Stimulated activated CD4-positive, alpha-beta T cell treated with anti-CD3 and anti-CD28 coated beads, Interleukin-12 subunit alpha, Interleukin-12 subunit beta, amount 100 ng/mL, for 48 hours (primary cell): Measurements from ENCODE around the gene CNDP2.

Experiments
- DNase-seq, 3 donors: peaks; one replicate each; pipeline ENCODE4 v3.0.0-alpha.2; 2020; ENCODE audit warnings: low read depth in 2 of 3, low spot score in 1 of 3

The CNDP2 gene

DNA sequence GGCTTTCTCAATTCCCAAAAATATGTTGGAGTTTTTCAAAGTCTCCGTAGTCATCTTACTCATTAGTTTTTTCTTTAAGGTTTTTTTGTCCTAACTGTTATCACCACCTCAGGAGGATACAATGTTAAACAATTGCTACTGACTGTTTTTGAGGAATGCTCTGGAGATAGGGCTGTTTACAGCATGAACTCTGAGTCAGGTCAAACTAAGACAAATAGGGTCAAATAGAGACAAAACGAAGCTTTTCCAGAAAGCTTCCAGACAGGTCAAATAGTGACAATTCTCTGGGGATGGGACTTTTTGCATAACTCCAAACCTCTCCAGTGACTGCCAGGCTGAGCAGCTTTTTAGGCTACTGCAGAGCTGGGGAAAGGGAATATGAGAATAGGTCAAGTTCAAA lies 23.9 kb upstream of the CNDP2 start:
- DNase-seq = no peak

DNA sequence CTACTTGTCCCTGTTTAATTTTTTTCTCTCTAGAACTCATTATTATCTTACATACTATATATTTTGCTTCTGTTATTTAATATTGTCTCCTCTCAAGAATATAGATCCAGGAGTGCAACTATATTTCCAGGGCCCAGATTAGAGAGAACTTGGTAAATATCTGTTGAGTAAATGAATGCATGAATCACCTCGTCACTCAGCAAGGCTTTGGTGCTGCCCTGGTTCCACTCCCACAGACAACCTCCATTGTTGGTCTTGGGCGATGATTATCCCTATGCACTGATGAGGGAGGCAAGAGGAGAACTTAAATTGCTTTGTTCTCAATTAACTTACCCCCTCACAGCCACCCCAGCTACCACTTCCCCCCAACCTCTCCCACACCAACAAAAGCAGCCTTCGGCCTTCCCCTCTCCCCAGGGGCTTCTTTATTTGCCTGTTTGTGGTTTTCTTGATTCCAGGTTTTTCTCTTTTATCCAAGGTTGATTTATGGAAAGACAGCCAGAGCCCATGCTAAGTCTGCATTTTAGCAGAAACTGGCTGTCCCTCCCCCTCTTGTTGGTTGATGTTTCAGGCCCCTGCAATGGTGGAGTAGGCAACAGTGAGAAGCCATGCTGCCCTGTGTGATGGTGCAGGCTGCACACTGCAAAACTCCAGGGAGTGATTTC lies 22.1 kb upstream of the CNDP2 start:
- DNase-seq = no peak

- DNase-seq = no peak
Observed at GRCh38 chr18:74476140-74476539, 20.0 kb upstream of the CNDP2 start.

GRCh38 chr18:74477771-74478170 lies 18.4 kb upstream of the CNDP2 start:
- no peak for DNase-seq

DNA sequence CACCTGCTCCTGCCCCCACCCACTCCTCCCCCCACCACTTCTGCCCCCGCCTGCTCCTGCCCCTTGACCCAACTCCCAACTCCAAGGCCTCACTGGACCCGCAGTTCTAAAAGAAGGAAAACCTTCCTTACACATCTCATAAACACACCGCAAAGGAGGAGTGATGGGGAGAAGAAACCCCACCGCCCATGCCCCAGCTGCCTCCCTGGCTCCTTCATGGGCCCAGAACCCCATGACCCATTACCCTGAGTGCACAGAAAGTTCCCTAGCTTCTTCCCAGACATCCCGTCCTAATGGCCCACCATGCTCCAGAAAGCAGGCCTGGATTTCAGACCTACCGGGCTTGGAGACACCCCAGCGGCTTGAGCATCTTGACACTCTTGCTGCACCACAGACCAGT lies 17.8 kb upstream of the CNDP2 start:
- no peak for DNase-seq

DNA sequence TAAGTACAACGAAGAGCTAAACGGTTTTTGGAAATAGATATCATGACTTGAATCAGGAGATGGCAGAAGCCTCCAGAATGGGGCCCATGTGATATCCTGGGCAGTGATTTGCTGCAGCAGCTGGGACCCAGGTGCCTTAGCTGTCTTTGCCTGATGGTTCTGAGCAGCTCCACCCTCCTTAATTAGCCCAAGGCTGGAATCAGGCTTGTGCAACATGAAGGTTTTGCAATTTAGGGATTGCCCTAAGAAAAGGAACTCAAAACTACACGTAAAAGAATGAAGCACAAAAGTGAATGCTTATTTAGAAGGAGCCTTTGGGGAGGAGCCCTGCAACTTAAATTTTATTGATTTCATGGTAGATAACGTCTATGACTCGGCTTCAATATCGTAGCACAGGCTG lies 17.3 kb upstream of the CNDP2 start:
- no peak for DNase-seq

DNA sequence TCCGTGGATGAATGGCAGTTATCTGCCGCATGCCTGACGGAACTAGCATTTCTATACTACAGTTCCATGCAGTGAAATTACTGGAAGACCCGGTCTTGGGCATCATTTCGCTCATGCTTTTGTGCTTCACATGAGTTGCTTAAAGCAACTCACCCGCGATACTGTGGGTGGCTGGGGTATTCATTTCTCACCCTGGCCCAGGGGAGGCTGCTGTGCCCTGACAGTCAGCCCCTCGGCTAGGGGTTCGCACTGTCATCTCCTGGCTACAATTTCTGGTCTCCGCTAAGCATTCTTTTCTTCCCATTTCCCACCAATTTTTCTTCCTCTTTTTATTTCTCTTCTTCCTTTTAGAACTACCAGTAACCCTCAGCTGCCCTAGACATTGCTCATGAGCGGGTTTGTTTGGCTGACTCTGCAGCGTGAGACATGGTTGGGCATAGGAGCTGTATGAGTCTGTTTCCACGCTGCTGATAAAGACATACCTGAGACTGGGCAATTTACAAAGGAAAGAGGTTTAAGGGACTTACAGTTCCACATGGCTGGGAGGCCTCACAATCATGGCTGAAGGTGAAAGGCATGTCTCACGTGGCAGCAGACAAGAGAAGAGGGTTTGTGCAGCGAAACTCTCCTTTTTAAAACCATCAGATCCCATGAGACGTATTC lies 16.5 kb upstream of the CNDP2 start:
- no peak for DNase-seq

- DNase-seq = no peak
Observed at GRCh38 chr18:74480149-74480651, 16.0 kb upstream of the CNDP2 start.

DNA sequence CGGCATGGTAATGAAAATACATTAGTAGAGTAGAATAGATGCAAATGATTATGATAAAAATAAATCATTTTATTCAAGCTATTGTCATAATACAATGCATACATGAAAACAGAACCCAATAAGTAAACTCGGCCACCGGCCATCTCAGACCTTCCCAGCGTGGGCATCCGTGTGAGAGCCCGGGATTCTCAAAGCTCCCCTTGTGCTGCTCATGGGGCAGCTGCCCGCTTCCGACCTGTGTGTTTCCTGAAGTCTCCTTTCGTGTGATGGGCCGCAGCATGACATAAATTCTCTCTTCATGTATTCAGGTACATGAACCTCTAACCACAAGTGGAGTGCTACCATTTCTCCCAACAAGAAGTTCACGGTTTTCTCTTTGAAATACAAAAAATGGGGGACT lies 13.5 kb upstream of the CNDP2 start:
- no peak for DNase-seq

- DNase-seq = no peak
Observed at GRCh38 chr18:74486119-74486849, 9.9 kb upstream of the CNDP2 start.

DNA sequence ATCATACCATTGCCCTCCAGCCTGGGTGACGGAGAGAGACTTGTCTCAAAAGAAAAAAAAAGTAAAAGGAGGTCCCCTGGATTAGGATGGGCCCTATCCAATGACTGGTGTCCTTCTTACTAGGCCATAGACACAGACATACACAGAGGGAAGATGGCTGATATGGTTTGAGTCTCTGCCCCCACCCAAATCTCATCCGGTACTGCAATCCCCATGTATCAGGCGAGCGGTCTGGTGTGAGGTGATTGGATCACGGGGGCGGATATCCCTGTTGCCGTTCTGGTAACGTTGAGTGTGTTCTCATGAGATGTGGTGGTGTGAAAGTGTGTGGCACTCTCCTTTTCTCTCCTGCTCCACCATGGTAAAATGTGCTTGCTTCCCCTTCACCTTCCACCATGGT lies 7.8 kb upstream of the CNDP2 start:
- no peak for DNase-seq

- DNase-seq = no peak
Observed at GRCh38 chr18:74488864-74489263, 7.3 kb upstream of the CNDP2 start.

DNA sequence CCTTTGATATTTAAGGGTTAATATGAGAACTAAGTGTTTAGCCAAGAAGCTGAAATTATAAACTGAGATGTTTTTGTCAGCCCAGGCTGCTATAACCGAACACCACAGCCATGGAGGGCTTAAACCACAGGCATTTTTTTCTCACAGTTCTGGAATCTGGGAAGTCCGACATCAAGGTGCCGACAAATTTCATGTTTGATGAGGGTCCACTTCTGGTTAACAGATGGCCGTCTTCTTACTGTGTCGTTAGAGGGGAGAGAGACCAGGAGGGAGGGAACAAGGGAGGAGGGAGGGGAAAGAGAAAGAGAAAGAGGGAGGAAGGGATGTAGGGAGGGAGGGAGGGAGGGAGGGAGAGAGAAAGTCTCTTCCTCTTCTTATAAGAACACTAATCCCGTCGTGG lies 6.5 kb upstream of the CNDP2 start:
- DNase-seq = no peak

DNA sequence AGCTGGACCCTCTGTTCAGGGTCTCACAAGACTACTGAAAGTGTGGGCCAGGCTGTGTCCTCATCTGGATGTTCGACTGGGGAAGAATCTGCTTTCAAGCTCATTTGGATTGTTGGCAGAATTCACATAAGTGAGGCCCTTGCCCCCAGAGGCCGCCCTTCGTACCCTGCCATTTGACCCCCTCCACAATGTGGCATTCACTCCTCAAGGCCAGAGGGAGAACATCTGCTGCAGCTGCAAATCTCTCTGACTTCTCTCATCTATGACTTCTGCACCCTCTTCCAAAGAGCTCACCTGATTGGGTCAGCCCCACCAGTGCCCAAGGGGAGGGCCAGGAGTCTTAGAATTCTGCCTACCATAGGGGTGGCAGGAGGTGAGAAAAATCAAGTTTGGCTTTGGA lies 3.9 kb upstream of the CNDP2 start:
- no peak for DNase-seq

DNA sequence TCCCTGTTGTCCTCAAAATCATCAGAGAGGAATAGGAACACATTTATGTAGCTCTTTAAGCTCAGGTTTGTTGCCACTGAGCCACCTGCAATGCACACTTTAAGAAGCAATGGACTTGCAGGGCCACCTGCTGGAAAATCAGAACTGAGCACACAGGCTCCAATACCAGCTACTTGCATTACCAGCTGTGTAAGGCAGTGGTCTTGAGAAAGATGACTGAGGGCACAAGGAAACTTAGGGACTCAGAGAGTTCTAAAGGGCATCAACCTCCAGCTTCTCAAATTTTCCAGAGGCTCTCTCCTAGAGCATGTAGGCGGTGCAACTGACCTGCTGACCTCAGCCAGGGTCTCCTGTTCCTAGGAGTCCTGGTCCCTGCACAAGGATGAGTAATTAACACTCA lies 2.5 kb upstream of the CNDP2 start:
- peak; percentile 5 to 23 (median 16) for DNase-seq

DNA sequence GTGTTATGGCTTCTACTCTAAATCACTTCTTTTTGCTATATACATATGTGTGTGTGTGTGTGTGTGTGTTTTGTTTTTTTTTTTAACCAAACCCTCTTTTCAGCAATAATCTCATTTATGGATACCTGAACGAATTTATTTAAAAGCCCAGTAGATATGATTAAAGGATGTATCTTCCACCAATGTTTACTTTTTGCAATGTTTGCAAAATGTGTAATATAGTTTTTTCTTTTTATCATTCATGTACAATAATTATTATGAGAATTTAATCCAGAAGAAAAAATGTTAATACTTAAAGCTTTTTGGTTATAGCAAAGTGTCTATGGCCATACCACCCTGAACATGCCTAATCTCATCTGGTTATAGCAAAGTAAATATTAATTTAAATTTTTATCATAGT lies 1.6 kb upstream of the CNDP2 start:
- DNase-seq = no peak

GRCh38 chr18:74496508-74497323 lies 553 bp downstream of the CNDP2 start:
- DNase-seq = peak; percentile 19 to 38 (median 21)

DNA sequence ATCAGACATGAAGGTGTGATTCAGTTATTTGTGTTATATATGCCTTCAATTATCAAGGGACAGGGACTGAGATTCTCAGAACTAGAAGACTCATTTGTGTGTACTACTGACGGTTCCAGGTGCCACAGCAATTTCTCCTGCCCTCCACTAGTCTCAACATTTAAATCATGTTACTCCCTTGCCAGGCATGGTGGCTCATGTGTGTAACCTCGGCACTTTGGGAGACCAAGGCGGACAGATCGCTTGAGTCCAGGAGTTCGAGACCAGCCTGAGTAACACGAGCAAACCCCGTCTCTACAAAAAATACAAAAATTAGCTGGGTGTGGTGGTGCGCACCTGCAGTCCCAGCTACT lies 1.1 kb downstream of the CNDP2 start:
- no peak for DNase-seq

DNA sequence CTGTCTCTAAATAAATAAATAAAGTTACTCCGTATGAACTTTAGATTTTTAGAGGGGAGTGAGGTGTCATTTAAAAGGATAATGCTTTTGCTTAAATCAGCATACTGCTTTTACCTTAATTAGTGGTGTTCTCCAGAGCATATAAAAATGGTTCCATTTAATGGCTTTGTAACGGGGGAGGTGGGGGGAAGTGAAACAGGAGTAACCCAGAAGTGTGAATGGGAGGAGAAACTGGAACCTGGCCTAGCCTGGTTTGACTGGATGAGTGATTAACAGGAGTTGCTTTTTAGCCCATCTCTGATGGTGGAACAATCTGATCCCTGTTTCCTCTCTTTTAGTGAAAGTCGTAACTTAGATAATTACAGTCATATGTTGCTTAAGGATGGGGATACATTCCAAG lies 1.6 kb downstream of the CNDP2 start:
- no peak for DNase-seq

DNA sequence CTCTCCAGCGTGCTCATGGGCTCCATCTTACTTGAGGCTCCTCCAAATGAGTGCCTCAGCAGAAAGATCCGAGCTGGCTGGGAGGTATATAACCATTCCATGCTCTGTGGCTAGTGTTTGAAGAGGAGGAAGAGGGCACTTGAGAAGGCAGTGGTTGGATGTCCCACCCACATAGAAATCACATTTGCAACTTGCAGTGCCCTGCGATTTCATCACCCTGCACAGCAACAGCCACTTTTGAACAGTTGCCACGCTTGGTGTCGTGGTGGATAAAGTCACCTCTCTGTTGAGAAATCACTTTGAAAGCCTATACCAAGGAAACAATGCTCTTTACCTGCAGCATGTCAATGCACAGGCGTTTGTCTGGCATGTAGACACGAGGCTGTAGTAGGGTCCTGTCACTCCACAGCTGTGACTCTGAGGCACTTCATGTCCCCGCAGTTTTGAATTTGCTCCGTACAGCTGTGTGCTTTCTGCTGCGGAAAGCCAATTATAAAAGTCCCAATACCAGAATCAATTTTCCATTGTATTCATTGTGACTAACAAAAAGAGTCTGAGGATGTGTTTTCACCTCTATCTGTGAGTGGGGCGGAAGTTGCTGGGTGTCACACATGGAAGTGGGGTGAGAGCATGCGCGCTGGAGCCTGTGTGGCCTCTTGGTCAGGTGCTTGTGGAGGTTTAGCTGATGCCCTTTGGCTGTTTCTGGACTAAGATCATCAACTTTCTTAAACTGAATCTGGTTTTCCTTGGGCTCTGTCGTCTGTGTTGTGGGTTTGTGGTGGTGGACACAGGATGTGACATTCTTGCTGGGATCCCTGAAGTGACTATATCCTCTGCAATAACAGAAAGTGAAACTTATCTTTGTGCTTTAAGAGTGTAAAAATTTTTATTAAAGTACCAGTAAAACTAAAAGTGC lies 2.8 kb downstream of the CNDP2 start:
- peak; percentile 67 to 78 (median 78) for DNase-seq
